ENCODE data around the gene FCGR3A. TPM values are rescaled to one million over a fixed set of nuclear protein-coding genes. Genes with fewer than 3 reads are reported as not detected.

FCGR3A gene
- total RNA-seq, 3 donors from 2014 or later = 1.1 to 23.1 (median 19.8) TPM

GRCh38 chr1:161505686-161506085 lies 43.9 kb downstream of the FCGR3A start:
- no peak for DNase-seq
- no peaks in the 10 kb centered on the region for H3K4me1 ChIP-seq (ENCODE audit: low read depth)
- H3K36me3 ChIP-seq (ENCODE audit: low read depth) = no peaks in the 10 kb centered on the region
- intact Hi-C loops (cut with DNase I, micrococcal nuclease) = no loop called here
- no peak for TF ChIP-seq CTCF (IDR thresholded peaks at IDR 0.05)
- no peak for ATAC-seq
- no peak overlapping the region for H3K4me3 ChIP-seq
- H3K9me3 ChIP-seq = no peaks in the 10 kb centered on the region

GRCh38 chr1:161503394-161503748 lies 46.2 kb downstream of the FCGR3A start:
- TF ChIP-seq CTCF (IDR thresholded peaks at IDR 0.05) = no peak
- DNase-seq (no peak), ATAC-seq (no peak)
- intact Hi-C loops (cut with DNase I, micrococcal nuclease) = no loop called here
- Histone ChIP-seq H3K36me3 (ENCODE audit: low read depth) (no peaks in the 10 kb centered on the region), H3K9me3 (no peaks in the 10 kb centered on the region), H3K4me1 (ENCODE audit: low read depth) (no peaks in the 10 kb centered on the region), H3K4me3 (no peak overlapping the region)

GRCh38 chr1:161502641-161503393 lies 46.8 kb downstream of the FCGR3A start:
- no peak for DNase-seq
- ATAC-seq = no peak
- intact Hi-C loops (cut with DNase I, micrococcal nuclease) = no loop called here
- Histone ChIP-seq H3K9me3 (no peaks in the 10 kb centered on the region), H3K36me3 (ENCODE audit: low read depth) (no peaks in the 10 kb centered on the region), H3K4me1 (ENCODE audit: low read depth) (no peaks in the 10 kb centered on the region), H3K4me3 (no peak overlapping the region)
- TF ChIP-seq CTCF (IDR thresholded peaks at IDR 0.05) = no peak

- ATAC-seq (no peak), DNase-seq (no peak)
- intact Hi-C loops (cut with DNase I, micrococcal nuclease) = no loop called here
- TF ChIP-seq CTCF (IDR thresholded peaks at IDR 0.05) = no peak
- H3K9me3 ChIP-seq = no peaks in the 10 kb centered on the region
- no peaks in the 10 kb centered on the region for H3K36me3 ChIP-seq (ENCODE audit: low read depth)
- H3K4me3 ChIP-seq = no peak overlapping the region
- H3K4me1 ChIP-seq (ENCODE audit: low read depth) = no peaks in the 10 kb centered on the region
Measured at GRCh38 chr1:161502181-161502580, 47.4 kb downstream of the FCGR3A start.

- DNase-seq = no peak
- no peak for TF ChIP-seq CTCF (IDR thresholded peaks at IDR 0.05)
- no peaks in the 10 kb centered on the region for H3K9me3 ChIP-seq
- H3K36me3 ChIP-seq (ENCODE audit: low read depth) = no peaks in the 10 kb centered on the region
- intact Hi-C loops (cut with DNase I, micrococcal nuclease) = no loop called here
- no peaks in the 10 kb centered on the region for H3K4me1 ChIP-seq (ENCODE audit: low read depth)
- no peak for ATAC-seq
- no peak overlapping the region for H3K4me3 ChIP-seq
Measured at GRCh38 chr1:161501234-161501633, 48.4 kb downstream of the FCGR3A start.
